ENCODE measurements around the gene ERN1.

The ERN1 gene

DNA sequence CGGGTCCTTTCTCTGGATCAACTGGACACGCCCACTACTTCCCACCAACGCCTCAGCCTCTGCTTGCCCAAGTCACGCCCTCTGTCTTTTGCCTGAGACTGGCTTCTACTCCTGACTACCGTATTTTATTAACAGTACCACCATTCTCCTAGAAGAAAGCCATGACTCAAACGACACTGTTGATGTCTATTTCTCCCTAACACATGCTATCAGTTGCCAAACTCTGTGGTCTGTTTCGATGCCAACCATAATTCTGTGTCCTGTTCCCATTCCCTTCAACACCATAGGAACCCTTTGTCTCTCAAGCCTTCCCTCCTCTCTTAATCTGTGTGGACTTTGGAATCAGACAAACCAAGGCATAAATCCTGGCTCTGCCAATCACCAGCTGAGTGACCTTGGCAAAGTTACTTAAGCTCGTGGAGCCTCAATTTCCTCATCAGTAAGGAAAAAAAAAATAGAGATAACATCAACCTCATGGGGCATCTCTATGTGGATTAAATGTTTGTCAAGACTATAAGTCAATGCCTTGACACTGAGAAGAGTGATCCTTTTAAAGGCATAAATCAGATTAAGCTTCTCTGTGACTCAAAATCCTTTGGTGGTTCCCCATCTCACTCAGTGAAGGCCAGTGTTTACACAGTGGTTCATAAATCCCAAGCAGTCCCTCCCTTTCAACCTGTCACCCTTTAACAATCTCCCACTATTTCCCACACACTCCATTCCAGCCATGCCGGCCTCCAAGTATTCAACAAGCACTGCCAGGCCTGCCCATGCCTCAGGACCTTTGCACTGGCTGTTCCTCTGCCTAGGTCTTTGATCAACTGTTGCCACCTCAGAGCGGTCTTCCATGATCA is 45.6 kb downstream of the ERN1 start:
- DNase-seq (ENCODE audit: low spot score), result no peak

DNA sequence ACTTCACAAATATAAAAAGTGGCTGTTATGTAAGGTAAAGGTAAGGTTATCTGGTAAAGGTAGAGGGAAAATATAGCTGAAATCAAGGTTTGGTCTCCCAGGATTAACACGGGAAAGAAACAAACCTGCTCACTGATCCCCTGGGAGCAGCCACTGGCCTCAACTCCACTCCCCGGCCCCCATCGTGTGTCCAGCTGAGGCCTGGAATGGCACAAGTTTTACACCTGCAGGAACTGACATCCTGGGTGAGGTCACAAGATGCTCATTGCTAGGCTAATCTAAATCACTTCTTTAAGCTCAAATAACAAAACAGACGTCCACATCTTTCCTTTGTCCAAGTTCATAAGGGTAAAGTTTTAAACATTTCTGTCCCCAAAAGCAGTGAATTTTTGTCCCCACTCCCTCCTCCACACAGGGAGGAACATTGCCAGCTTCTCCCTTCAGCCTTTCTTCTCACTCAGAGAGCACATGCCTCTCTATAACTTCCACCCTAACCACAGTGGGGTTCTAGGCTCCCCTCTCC is 46.3 kb downstream of the ERN1 start:
- DNase-seq (ENCODE audit: low spot score), result no peak

DNA sequence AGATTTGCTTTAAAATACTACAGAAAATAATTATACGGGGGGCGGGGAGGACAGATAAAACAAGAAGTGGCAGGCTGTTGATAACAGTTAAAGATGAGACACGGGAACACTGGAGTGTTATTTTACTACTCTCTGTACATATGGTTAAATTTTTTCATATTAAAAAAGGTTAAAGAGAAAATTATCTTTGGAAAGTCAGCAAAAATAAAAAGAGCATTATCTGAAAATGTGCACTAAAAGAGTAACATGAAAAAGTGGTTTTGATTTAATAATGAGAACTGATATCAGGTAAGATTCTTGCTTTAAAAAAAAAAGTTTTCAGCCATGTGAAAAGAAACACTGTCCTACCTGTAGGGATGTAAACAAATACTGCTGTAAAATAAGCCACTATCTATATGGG is 46.9 kb downstream of the ERN1 start:
- no peak for DNase-seq (ENCODE audit: low spot score)

DNA sequence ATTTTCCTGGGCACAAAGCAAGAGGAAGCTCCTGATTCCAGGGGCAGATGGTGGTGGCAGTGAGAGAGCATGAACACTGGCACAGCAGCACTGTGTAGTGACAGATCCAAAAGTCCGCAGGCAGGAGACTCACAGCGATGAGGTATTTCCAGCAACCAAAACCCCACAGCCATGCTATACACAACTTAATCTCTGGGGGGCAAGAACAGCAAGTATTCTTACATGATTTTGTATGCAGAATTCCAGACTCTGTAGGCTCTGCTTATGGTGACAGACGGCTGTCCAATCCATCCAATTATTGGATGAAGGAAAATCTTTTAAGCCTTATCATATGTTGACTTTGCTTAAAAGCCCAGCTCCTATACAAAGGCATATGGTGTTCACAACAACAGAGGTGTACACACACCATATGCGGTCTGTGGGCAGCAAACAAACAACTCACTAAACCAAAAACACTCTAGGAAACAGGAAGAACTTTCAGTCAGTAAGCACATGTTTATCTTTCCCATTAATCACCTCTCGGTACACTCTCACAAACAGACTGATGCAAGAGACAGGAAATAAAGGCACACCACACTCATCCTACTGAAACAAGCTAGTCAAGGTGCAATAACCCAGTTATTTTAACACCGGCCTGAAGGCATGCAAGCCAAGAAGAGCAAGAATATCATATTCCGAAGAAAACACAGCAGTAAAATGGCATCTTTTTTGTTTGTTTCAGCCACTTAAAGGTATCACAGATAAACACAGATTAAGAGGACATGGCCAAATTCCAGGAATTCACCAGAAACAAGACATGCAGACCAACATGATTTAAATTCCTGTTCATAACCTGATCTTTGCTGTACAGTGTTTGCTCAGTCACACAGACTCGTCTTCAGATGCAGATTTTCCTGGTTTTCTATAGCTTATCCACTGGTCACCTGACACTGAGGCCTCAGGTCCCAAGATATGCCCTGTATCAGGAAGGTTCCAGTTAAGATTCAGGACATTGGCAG is 47.8 kb downstream of the ERN1 start:
- DNase-seq (ENCODE audit: low spot score), result peak; percentile 23

DNA sequence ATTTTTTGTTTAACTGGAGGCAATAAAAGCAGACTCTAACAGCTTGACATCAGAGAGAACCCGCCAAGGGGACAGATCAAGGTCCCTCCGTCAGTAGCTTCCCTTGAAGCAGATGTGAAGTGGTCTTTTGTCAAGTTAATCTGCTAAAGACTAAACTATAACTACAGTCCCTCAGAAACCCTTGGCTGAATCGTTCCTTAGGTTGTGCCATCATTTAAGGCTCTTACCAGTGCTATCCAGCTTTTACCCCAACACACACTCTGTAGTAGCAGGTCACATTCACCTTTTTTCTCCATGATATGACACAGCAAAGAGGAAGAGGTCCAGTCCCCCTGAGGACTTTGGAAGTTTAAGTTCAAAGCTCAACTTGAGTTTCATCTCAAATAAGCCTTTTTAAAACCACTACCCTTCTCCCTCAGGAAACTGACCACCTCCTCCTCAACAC is 49.7 kb downstream of the ERN1 start:
- DNase-seq (ENCODE audit: low spot score), result no peak

DNA sequence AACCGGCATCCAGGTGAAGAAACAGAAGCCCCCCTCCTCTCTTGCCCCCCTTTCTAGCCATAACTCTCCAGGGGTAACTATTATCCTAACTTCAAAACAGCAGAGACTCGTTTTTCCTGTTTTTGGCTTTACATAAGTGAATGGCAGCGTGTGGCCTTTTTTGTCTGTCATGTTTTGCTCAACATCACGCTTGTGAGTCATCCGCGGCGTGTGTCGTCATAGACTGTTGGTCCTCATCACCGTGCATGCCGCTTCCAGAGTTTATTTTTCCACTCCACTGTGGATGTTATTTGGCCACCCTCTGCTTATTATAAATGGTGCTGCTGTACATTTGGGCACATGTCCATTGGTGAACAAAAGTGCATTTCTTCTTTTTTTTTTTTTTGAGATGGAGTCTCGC is 52.6 kb downstream of the ERN1 start:
- no peak for DNase-seq (ENCODE audit: low spot score)

DNA sequence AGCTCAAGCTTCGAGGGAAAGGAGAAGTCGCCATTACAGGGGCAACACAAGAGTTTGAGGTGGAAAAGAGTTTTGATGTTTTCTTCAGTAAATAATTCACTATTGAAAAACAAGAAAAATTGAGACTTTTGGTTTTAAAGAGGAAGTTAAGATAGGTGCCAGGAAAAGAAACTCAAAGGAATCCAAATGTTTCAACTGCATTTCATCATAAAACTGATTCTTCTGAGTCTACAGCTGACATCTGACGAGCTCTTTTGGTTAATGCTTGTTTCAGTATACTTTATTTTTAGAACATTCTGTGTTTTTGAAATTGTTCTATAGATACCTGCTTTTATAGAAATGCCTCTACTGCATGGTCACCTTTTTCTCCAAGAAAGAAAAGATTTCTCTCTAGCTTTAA is 54.0 kb downstream of the ERN1 start:
- DNase-seq (ENCODE audit: low spot score), result no peak

DNA sequence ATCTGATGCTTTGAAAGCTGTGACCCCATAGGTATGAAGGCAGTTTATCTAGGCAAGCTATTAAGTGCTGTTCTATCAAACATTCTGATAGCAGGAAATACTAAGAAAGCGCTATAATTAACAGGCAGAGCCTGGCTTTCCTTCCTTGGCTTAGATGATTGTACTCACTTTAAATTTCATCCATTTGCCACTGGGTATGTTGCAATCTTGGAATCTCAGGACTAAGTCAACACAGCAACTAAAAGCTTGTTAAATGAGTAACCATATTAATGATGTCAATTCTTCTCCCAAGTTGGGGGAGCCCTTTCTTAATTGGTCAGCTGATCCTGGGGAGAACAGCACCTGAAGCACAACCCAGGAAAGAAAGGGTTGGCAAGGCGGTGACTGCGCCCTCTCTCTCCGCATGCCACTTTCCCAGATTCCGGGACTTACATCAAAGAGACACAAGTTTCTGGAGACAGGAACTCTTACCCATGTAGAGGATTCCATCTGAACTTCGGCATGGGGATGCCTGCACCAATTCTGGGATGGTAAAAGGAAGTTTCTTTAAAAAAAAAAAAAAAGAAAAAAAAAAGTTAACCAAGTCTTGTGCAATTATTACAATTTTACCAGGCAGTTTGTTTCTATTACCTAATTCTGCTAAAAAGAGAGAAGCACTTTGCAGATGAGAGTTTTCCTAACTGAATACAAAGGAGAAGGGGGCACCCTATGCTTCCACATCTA is 55.1 kb downstream of the ERN1 start:
- DNase-seq (ENCODE audit: low spot score), result no peak

DNA sequence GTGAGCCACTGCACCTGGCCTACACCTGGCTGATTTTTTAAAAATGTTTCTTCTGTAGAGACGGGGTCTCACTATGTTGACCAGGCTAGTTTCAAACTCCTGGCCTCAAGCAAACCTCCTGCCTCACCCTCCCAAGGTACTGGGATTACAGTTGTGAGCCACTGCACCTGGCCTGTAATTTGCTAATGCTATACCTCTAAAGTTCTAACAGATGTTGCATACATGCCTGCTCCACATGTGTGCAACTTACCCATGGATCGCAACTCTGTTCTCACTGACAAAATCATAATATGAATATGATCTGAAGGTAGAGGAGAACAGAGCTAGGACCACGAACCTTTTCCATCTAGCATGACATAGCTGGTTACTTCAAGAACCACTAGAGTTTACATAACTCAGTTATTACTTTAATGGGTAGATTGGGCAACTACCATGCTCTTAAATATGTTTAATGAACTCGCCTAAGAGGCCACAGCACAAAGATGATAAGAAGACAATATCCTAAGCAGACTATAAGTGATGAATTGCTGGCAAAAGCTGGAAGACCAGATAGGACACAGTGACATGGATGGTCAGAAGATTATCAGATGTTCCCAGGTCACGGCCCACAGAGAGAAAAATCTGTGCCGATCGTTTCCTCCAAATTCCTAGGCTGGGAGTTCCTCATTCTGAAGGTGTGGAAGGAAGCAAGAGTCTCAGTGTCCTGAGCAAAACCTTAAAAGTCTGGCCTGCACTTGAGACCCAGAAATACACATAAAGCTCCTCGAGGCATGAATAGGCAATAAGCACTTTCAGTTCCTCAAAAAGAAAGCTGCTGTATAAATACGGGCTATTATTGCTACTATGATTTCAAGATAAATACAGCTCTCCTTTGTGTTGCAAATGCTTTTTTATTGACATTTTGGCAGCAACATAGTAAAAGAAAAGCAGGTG is 55.9 kb downstream of the ERN1 start:
- DNase-seq (ENCODE audit: low spot score), result no peak

DNA sequence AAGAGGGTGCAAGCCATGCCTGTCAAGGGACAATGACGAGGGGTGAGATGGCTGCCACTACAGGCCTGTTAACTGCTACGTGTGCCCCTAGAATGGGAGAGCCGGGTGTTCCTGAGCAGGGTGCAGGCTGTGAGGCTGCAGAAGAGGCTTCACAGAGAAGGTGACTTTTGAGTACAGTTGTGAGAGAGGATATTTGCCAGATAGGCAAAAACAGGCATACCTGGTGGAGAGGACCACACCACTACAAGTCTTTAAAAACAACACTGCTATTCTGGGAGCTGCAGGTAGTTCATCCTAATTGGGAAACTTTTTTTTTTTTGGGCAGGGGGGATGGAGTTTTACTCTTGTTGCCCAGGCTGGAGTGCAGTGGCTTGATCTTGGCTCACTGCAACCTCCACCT is 58.8 kb downstream of the ERN1 start:
- no peak for DNase-seq (ENCODE audit: low spot score)

DNA sequence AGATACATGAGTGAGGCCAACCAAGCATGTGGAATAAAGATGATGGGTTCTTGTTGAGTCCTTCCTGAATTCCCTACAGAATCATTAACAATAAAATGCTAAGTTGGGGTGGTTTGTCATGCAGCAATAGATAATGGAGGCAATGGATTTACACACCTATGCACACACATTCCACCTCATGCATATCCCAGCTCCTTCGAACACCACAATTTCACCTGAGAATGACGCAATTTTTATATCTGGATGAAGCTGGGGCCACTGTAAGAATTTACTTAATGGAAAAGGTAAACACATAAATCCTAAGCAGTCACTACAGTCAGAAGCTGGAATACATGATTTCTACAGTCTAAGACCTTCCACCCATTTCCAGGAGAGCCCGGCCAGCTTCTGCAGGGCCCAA is 59.7 kb downstream of the ERN1 start:
- no peak for DNase-seq (ENCODE audit: low spot score)

DNA sequence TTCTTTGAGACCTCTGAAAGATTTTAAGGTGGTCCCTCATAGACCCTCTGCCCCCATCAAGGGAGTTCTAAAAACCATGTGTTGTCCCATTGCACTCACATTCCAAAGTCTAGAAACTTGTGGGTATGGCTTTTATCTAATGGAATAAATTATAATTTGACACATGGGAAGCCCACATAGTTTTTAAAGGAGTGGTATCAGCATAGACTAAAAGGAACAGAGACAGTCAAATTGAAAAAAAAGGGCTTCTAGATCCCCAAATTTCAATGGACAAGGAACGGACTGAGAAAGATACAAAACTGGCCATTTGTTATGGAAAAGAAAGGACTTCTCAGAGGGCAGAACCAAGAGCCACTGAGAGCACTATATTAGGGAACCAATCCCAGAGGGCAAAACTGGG is 60.8 kb downstream of the ERN1 start:
- no peak for DNase-seq (ENCODE audit: low spot score)

DNA sequence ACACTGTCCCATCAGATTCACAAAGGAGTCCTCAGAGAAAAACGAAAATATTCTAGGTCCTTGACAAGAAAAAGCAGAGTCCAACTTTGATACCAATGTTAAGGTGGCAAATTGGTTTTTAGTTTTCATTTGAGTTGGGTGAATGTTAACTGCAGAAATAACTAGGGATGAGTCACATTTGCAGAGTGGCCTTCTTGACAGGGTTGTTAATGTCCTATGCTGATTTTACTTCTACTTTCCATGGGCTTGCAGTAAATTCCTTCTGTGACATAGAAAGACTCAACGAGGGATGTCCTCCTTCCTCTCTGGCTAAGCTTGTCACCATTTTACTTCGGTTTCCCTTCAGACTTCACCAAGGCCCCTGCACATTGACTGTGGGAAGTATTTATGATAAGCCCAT is 62.3 kb downstream of the ERN1 start:
- no peak for DNase-seq (ENCODE audit: low spot score)

DNA sequence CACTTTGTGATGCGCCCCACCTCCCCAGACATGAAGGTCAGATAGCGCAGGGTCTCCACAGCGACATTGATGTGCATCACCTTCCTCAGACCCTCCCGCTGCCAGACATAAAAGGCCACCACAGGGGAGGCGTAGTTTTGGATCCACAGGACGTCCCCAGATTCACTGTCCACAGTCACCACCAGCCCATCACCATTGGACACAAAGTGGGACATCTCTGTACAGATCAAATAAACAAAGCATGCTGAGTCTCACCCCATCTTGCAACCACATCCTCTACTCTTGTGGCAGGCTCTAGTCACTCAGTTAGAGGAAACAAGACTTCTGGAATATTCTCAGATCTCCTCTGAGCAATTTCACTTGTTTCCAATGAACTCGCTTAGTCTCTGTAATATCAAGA is 63.2 kb downstream of the ERN1 start:
- DNase-seq (ENCODE audit: low spot score), result no peak

DNA sequence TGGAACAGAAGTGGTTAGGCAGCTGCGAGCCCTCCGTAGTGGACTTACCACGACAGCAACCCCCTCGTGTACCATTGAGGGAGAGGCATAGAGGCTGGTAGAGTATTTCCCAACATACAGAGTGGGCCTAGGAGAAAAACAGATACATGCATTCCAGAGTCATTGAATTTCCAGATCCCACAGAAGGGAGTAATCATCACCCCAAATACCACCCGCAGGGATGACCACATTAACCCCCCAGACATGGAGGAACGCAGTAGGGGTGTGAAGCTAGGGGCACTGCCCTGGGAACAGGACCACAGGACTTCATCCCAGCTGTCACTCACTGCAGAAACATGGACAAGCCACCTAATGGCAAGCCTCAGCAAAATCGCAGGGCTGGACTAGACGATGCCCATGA is 64.8 kb downstream of the ERN1 start:
- no peak for DNase-seq (ENCODE audit: low spot score)

DNA sequence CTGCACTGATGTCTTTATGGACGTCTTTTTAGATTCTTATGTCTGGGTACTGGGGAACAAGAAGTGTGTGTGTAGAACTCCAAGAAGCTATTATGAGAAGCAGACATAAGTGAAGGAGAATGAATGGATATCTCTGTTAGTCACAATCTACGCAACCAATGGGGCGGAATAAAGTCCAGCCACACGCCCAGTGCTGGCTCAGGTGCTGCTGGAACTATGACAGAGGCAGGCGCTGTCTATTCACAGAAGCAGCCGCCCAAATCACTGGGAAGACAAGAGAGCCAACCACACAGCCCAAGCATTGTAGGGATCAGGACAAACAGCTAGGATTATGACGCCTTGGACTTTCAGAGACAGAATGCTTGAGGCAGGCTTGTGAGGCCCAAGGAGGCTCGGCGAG is 65.6 kb downstream of the ERN1 start:
- DNase-seq (ENCODE audit: low spot score), result no peak

DNA sequence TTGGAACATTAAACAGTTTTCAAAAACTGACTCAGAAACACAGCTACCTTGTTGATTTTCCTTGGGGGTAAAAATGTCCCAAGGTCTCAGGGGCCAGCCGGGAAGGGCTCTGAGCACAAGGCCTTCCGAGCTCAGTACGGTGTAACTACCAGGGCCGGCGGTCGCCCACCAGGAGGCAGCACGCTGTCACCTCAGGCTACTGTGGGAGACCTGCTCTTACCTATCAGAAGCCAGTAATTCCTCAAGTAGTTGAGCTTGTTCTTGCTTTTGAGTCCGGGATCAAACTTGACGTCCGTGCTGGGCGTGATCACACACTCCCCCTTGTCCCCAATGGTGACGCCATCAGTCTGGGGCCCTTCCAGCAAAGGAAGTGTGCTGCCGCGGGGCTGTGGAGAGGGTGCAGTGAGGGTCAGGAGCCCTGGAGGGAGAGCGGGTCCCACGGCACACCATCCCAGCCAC is 66.1 kb downstream of the ERN1 start:
- peak; percentile 47 for DNase-seq (ENCODE audit: low spot score)

DNA sequence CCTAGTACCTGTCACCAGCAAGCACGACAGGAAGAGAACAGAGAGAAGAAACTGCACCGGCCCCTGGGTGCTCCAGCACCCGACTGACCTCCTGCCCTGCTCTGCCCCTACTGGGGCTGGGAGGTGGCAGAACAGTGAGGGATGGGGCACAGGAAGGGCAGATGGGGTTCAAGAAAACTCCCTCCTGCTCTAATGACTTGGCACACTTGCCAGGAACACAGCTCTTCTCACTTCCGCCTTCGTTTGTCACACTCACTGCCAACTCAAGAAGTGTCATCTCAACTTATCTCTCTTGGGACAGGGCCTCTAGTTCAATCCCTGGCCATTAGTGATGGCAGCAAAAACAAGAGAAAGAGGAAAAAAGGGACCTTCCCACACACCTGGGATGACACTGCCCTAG is 66.9 kb downstream of the ERN1 start:
- DNase-seq (ENCODE audit: low spot score), result no peak

DNA sequence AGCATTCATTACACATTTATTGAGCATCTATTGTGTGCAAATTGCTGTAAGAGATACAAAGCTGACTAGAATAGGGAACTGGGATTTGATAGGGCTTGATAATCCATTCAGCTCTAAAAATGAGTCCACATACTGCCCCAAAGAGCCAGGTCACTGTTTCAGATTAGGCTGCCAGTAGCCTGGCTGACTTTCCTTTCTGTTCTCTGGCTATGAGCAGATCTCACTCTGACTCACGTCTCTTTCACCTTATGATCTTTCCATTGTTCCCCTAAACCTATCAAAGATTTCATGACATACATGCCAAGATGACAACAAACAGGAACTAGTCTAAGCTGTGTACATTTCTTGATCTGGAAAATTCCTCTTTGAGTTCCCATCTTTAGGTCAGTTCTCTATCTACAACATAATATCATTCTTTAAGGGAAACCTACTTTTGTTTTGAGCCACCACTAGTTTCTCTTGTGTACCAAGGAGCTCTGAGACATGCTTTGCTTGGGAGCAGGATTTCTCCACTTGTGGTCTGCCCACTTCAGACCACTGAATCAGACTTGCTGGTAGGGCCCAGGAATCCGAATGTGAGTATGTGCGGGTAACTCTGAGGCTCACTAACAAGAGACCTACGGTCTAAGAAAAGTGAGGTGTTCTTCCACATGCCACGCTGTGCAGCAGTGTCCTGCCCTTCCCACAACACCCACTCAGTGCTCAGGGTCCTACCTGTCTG is 68.6 kb downstream of the ERN1 start:
- no peak for DNase-seq (ENCODE audit: low spot score)

DNA sequence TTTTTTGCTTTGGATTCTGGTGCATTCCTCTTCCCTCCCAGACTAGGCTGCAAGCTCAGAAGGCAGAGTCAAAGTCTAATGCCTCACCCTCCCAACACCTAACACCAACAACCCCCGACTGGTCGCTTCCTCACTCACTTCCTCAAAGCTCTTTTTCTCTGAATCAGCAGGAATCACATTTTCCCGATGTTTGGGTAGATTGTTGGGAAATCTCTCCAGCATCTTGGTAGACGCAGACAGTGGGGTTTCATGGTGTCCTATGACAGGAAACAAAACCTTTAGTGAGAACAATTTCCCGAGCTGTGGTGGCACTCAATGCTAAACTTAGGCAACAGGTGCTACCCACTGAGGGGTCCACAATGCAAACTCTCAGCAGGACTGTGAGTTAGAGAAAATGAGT is 69.6 kb downstream of the ERN1 start:
- DNase-seq (ENCODE audit: low spot score), result no peak

All from hematopoietic multipotent progenitor cell treated with erythropoietin and hydrocortisone succinate and interleukin-3 and kit ligand, for 17 days (in vitro differentiated cells).